ENCODE results near the gene ANKRD34B.
A peak's percentile ranks its signal among the peaks of the same experiment; 100 is the strongest.
"Not testable (repeated sequence)": the region's sequence is repeated elsewhere in the genome, so short reads cannot be mapped to it uniquely, and the experiment has no call there.

ANKRD34B gene

DNA sequence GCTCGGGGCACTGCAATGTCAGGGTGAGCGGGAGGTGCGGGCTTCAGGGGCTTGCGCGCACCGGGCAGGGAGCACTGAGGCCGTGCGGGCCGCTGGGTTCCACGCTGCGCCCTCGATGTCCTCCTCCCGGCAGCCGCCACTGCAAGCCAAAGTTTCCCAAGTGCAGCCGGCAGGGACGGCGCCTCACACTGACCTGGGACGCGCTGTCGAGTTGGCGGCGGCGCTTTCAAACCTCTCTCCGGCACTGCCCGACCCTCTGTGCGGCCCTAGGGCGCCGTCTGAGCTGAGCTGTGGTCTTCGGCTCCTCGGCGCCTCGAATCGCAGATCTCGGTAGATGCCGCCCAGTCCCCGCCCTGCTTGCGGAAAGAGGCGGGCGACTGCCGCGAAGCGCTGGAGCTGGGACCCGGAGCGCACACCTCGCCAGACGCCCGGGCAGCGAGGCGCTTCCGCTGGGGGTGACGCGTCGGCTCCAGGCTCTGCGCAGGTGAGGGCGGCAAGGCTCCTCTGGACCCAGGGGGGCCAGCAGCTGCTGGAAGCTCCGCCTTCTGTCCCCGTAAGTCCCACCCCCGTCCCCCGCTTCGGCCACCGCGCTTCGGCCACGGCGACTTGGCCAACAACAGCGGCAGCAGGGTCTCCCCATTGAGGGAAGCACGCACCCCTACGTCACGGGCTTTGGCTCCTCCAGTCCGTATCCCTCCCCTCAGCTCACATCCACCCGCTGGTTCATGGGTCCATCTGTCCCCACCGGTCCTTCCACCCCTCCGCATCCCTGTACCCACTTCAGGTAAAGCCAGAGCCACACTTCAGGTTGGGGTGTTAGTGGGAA lies at the start of gene ANKRD34B:
Gene ANKRD34B (minus strand): TSS at position 320 of the 826 bp plus-strand sequence. CDS start 10,261 bp downstream, outside the sequence.
- DNase-seq = no peak

DNA sequence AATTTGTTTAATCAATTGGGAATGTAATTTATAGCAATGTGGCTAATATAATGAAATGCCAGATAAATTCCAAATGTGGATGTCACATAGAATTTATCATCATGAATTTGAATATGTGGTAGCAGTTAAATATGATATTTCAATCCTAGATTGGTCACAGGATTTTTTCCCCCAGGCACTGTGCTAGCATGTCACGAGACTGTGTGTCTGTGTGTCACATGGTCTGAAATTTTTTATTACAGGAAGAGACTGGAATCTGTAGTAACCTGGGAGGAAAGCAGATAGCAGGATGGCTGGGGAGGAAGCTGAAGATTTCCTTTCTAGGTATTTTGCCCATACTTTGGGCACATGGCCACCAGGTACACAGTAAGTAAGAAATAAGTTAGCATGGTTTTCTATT lies 49.0 kb upstream of the ANKRD34B start:
- no peak for DNase-seq

DNA sequence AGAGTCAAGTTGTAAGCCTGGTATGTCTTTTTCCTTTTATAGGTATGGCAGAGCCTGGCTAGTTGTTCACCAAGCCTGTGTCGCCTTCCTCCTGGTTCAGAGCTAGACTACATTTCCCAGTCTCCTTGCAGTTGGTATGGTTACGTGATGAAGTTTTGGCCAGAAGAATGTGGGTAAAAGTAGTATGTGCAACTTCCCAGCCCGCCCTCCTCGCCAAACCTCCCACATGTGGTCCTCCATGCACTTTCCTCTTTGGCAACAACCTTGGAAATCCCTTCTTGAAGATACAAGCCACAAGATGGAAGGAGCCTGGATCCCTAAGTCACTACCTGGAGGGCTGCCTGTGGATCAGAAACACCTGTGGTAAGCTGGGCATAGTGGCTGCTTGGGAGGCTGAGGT lies 48.4 kb upstream of the ANKRD34B start:
- DNase-seq = no peak

DNA sequence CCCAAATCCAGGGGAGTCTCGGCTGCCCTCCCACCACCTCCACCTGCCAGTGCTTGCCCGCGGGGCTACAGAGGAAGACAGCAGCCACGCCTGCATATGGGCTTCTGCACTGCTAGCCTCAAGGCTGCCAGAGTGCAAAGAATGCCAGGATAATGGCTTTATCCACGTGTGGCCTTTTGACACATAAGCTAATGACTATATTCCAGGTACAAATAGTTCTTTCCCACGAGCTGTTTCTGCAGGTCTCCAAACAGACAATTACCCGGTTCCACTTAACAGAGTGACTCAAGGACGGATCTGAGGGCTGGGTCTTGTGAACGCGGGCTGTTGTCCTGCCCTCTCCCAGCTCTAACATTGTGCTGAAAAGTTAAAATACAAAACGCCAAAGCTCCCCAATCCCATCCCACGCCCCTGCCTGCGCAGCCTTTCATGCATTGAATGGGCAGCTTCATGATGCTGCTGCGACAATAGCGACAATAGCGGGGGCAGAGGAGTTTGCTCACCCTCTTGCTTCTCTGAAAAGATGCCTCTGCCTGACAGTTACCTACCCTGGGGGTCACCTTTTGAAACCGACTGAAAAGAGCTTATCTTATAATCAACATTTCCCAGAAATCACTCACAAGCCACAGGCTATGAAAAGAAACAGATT lies 45.3 kb upstream of the ANKRD34B start:
- no peak for DNase-seq

DNA sequence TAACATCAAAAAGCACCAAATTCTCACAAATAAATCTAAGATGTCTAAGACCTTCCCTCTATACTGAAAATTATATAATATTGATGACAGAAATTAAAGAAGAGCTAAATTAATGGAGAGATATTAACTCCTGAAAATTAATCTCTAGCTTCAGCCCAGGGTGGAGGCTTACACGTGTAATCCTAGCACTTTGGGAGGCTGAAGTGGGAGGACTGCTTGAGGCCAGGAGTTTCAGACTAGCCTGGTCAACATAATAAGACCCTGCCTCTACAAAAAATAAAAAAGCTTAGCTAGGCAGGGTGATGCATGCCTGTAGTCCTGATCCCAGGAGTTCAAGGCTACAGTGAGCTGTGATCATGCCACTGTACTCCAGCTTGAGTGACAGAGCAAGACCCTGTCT lies 39.6 kb upstream of the ANKRD34B start:
- DNase-seq = no peak

DNA sequence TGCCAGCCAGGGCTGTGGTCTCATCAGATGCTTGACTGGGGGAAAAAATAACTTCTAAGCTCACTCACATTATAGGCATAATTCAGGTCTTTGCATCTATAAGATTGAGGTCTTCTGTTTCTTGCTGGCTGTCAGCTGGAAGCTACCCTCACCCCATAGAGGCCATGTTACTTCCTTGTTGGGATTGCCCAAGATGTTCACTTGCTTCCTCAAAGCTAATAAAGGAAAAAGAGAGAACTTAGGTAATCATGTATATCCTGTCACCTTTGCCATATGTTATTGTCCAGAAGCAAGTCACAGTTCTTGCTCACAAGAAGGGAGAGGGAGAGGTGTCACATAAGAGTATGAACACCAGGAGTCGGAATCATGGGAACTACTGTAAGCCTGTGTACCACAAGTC lies 38.7 kb upstream of the ANKRD34B start:
- no peak for DNase-seq

DNA sequence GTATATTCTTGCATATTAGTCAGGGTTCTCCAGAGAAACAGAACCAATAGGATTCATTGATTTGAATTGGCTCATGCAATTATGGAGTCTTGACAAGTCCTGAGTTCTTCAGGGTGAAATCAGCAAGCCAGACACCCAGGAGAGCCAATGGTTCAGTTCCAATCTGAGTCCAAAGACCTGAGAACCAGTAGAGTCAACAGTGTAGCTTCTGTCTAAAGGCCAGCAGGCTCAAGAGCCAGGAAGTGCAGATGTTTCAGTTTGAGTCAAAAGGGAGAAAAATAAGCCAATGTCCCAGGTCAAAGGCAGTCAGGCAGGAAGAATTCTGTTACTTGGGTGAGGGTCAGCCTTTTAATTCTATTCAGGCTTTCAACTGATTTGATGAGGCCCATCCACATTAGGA lies 37.8 kb upstream of the ANKRD34B start:
- no peak for DNase-seq

DNA sequence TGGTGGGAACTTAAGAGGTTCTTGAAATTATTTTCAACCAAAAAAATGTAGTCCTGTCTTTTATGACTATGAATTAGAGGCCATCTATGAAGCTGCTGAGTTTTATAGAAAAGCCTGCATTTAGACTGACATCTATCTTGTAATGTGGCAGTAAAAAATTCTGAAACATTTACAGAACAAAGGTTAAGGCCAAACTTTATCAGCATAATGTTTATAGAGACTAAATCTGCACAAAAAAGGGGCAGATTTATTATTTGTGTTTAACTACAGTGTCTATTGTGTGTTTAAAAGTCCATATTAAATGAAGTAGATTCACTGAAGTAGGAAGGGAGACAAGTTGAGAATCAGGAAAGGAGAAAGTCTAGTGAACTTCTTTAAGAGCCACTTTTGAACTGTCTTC lies 37.3 kb upstream of the ANKRD34B start:
- no peak for DNase-seq

DNA sequence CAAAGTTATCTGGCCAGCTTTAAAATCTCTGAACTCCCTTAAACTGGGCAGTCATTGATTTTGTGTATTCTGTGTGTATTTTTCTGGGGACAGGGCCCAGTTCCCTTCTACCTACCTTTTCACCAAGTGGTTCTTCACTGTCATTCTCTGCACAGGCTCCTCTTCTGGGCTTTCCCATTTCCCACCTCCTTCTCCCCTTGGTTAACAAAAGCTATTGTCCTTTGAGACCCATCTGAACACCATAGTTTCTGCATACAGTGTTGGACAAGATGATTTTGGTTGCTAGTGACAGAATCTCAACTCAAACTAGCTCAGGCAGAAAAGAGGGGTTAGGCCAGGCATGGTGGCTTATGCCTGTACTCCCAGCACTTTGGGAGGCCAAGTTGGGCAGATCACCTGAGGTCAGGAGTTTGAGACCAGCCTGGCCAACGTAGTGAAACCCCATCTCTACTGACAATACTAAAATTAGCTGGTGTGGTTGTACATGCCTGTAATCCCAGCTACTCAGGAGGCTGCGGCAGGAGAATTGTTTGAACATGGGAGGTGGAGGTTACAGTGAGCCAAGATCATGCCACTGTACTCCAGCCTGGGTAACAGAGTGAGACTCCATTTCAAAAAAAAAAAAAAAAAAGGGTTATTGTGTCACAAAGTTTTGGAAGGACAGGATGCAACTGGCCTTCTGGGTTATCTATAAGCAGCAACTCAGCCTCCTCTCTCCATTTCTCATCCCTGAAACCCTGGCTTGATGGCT lies 31.0 kb upstream of the ANKRD34B start:
- DNase-seq = no peak

DNA sequence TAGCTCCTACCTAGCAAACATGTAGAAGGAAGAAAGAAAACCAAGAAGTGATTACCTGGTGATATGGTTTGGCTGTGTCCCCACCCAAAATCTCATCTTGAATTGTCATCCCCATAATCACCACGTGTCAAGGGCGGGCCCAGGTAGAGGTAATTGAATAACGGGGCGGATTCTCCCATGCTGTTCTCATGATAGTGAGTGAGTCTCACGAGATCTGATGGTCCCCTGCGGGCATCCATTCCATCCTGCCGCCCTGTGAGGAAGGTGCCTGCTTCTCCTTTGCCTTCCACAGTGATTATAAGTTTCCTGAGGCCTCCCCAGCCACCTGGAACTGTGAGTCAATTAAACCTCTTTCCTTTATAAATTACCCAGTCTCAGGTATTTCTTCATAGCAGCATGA lies 27.4 kb upstream of the ANKRD34B start:
- DNase-seq = no peak

DNA sequence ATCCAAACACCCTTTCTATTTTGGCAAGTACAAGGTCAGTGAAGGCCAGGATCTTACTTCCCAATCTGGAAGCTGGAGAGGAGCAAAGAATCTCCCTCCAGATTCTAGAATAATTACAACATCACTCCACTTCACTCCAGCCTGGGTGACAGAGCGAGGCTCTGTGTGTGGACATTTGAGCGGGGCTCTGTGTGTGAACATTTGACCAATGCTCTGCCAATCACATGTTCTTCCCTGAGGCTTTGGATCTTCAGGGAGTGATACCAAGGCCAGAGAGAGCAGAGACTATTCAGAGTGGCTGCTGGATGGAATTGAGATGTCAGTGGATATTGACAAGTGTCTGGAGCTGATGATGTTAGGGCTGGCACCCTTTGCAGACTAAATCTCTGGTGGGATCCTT lies 24.7 kb upstream of the ANKRD34B start:
- DNase-seq = no peak

DNA sequence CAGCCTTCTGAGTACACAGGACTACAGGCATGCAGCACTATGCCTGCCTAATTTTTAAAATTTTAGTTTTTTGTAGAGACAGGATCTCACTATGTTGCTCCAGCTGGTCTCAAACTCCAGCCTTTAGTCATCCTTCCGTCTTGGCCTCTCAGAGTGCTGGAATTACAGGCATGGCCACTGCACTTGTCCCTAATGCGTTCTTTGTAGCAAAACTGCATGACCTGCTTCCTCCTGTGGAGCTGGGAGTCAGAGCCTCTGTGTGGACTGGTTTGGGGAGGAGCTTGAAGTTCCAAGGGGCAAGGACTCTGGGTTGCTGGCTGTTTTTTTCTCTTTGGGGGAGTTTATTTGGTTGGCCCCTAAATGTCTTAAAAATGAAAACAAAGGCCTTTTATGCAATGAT lies 22.7 kb upstream of the ANKRD34B start:
- DNase-seq = no peak

DNA sequence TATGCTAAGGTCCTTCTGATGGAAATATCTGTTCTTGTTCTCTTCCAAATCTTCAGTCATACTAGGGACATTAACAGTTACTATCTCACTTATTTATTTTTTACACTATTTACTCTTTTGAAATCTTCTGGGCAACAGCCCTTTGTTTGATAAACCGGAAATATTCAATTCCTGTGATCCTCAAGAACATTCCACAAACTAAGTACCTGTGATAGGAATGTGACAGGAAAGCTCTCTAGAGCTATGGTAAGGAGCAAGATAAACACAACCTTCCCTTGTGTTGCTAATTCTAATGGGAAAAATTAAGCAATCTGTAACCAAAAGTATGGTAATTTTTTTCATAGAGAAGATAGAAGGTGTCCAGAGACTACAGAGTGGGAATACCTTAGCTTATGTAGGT lies 22.0 kb upstream of the ANKRD34B start:
- peak; percentile 45 for DNase-seq

DNA sequence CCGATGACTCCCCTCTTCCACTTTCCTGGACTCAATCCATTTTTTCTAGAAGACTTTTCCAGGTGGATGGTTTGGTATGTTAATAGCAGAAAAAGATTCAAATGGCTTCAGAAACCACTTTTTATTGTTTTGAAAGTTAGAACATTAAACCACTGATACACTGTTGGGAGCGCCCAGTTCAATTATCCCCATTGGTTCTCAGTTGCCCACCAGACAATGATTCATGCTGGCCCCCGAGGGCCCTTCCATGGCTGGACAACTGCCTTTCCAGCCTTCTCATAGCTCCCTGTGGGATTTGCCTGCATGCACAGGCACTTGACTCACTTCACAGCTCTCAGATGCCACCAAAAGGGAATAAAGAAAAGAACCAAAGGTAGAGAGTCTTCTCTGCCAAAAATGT lies 21.3 kb upstream of the ANKRD34B start:
- DNase-seq = peak; percentile 92

DNA sequence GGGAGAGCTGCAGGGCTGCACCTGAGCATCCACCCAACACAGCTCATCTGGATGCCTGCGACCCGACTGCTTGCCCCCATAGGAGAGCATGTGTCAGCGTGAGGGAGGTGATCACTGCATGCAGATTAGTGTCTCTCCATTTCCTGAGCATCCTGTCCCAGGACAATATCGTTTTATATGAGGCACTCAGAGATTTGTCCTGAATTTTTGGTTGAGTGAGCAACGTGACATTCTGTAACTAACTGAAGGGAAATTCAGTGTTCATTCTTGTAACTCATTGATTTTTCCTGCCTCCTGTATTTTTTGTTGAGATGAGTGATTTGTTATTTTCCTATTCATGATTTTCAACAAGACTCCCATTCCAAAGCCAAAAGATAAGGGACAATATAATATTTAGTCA lies 20.7 kb upstream of the ANKRD34B start:
- no peak for DNase-seq

DNA sequence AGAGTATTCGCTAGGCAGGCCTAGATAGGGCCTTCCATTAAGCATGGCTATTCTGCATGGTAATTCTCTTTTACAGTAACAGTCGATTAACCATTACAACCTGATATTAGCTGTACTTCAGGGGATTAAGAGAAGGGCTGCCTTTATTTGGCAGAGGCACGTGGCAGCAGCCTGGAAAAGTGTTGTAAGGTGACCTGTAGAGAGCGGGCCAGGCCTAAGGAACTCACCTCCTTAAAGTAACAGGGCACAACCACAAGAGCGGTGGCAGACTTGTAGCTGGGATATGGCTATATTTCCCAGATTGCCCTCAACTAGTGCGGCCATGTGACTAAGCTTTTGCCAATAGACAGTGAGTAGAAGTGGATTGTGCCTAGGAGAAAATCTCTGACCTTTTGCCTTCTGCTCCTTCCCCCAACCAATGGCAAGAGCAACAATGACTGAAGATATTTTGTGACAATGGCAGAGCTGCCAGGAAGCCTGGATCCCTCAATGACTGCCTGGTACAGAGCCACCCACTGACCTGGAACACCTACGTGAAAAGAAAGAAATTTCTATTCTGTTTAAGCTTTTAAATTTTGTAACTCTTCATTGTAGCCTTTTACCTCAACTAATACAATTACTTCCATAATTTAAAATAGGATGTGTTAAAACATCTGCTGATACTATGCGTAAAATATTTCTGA lies 18.9 kb upstream of the ANKRD34B start:
- DNase-seq = no peak

DNA sequence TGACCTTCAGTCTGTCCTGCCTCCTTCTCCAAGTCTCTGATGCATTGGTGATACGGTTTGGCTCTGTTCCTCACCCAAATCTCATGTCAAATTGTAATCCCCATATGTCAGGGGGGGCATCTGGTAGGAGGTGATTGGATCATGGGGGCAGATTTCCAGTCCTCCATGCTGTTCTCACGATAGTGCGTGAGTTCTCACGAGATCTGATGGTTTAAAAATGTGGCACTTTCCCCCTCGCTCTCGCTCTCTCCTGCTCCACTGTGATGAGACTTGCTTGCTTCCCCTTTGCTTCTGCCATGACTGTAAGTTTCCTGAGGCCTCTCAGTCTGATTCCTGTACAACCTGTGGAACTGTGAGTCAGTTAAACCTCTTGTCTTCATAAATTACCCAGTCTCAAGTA lies 14.7 kb upstream of the ANKRD34B start:
- no peak for DNase-seq

DNA sequence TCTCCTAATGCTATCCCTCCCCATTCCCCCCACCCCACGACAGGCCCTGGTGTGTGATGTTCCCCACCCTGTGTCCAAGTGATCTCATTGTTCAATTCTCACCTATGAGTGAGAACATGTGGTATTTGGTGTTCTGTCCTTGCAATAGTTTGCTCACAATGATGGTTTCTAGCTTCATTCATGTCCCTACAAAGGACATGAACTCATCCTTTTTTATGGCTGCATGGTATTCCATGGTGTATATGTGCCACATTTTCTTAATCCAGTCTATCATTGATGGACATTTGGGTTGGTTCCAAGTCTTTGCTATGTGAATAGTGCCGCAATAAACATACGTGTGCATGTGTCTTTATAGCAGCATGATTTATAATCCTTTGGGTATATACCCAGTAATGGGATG lies 10.2 kb upstream of the ANKRD34B start:
- DNase-seq = not testable (repeated sequence)

DNA sequence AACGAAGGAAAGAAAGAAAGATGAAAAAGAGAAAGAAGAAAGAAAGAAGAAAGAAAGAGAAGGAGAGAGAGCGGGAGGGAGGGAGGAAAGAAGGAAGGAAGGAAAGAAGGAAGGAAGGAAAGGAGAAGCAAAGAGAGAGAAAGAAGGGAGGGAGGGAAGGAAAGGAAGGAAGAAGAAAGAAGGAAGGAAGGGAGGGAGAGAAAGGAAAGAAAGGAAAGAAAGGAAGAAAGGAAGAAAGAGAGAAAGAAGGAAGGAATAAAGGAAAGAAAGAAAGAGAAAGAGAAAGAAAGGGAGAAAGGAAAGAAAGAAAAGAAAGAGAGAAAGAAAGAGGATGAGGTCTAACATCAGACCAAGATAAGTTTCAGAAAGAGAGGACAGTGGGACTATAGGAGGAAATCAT lies 9.0 kb upstream of the ANKRD34B start:
- DNase-seq = no peak

DNA sequence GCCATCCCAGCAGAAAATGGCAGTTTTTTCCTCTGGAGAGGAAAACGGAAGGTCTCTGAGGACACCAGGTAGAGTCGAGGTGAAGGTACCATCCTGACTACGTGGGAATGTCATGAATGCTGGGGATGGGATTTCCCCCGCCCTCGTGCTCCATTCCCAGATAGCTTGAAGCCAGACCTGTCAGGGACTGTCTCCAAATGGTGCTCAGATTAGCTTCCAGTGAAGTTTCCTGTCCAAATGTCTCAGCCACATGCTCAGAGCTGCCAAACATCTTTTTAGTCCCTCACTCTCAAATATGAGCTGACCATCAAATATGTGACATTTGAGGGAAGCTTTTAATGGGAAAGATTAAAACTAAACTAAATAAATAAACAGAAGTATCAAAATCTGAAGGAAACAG lies 7.6 kb upstream of the ANKRD34B start:
- DNase-seq = no peak

DNA sequence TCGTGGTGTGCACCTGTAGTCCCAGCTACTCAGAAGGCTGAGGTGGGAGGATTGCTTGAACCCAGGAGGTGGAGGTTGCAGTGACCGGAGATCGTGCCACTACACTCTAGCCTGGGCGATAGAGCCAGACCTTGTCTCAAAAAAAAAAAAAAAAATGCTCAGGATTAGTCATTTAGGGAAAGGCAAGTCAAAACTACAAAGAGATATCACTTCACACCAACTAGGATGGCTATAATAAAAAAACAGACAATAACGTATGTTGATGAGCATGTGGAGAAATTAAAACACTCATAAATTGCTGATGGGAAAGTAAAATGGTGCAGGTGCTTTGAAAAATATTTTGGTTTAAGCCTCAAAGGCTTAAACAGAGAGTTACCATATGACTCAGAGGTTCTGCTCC lies 6.3 kb upstream of the ANKRD34B start:
- no peak for DNase-seq

DNA sequence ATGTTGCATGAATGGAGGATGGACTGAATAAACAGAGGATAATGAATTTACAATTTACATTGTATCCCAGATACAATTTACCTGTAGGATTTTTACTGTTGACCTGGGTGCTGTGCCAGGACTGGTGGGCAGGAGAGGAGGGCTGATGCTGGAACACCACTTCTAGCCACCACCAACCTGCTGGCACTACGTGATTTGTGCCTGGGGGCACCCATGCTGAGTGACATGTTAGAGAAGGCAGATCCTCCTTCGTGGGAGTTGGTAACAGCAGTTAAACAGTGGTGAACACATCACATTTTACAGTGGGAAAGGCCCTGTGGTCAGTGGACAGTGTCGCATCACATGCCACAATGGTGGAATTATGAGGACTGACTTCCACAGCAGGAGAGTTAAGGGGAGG lies 3.0 kb upstream of the ANKRD34B start:
- DNase-seq = no peak
